Hepatocyte (in vitro differentiated cells): ENCODE results near the gene RGS6. TPM values are rescaled to one million over a fixed set of nuclear protein-coding genes. Genes with fewer than 3 reads are reported as not detected.

Source experiments
- DNase-seq: peaks from one replicate; pipeline ENCODE4 v3.0.0-alpha.2; 2016; ENCODE audit warnings: low spot score
- H2AFZ ChIP-seq: fragments of 200-600 bp; sonication (generic); 2 replicates; pipeline ENCODE4 v1.6.0; 2016; ENCODE audit warnings: antibody characterized with exemption, mild to moderate bottlenecking
- H3K27ac ChIP-seq: fragments of 200-600 bp; sonication (generic); 2 replicates; pipeline ENCODE4 v1.5.1; 2016; ENCODE audit warnings: mild to moderate bottlenecking
- H3K27me3 ChIP-seq: fragments of 200-600 bp; sonication (generic); 2 replicates; pipeline ENCODE4 v1.6.1; 2016
- H3K36me3 ChIP-seq: fragments of 200-600 bp; sonication (generic); replicated peaks from 2 replicates; pipeline ENCODE4 v1.5.1; 2016; ENCODE audit warnings: low read depth; ENCODE audit not compliant: insufficient read depth
- H3K4me1 ChIP-seq: fragments of 200-600 bp; sonication (generic); 2 replicates; pipeline ENCODE4 v1.5.1; 2016; ENCODE audit warnings: mild to moderate bottlenecking, moderate library complexity; ENCODE audit not compliant: insufficient read depth
- H3K4me2 ChIP-seq: fragments of 200-600 bp; sonication (generic); 2 replicates; pipeline ENCODE4 v1.6.0; 2016
- H3K4me3 ChIP-seq: fragments of 200-600 bp; sonication (generic); 2 replicates; pipeline ENCODE4 v1.5.1; 2016; ENCODE audit warnings: mild to moderate bottlenecking
- H3K79me2 ChIP-seq: fragments of 200-600 bp; sonication (generic); 2 replicates; pipeline ENCODE4 v1.6.0; 2017; ENCODE audit warnings: mild to moderate bottlenecking
- H3K9me2 ChIP-seq: fragments of 200-600 bp; sonication (generic); replicated peaks from 2 replicates; pipeline ENCODE4 v1.6.0; 2017; ENCODE audit warnings: mild to moderate bottlenecking; ENCODE audit not compliant: insufficient read depth
- H3K9me3 ChIP-seq: fragments of 200-600 bp; sonication (generic); 2 replicates; pipeline ENCODE4 v1.5.1; 2016; ENCODE audit warnings: low read depth, mild to moderate bottlenecking
- H4K20me1 ChIP-seq: fragments of 200-600 bp; sonication (generic); 2 replicates; pipeline ENCODE4 v1.6.0; 2016; ENCODE audit warnings: mild to moderate bottlenecking; ENCODE audit not compliant: insufficient read depth, poor library complexity, severe bottlenecking
- CTCF ChIP-seq: fragments of 200-600 bp; sonication (generic); IDR thresholded peaks from 2 replicates; pipeline ENCODE4 v1.5.1; 2016; ENCODE audit warnings: antibody characterized with exemption, mild to moderate bottlenecking; ENCODE audit not compliant: poor library complexity
- EZH2 ChIP-seq: fragments of 200-600 bp; sonication (generic); IDR thresholded peaks from 2 replicates; pipeline ENCODE4 v1.6.1; 2016; ENCODE audit warnings: antibody characterized with exemption, mild to moderate bottlenecking, borderline replicate concordance
- EZH2phosphoT487 ChIP-seq: fragments of 200-600 bp; sonication (generic); IDR thresholded peaks from one replicate; pipeline ENCODE4 v1.6.1; 2018; ENCODE audit warnings: antibody characterized with exemption, mild to moderate bottlenecking, low read depth, moderate library complexity; ENCODE audit not compliant: unreplicated experiment, severe bottlenecking
- WGBS: methylation state at CpG from one replicate; pipeline ENCODE4 v1.1.6; 2016; ENCODE audit warnings: low lambda C conversion rate; ENCODE audit errors: missing lambda C conversion rate; 5-methylcytosine and 5-hydroxymethylcytosine counted together
- polyA plus RNA-seq: library from polyadenylated mRNA; unstranded; fragments of >200 nt; fragmentation: Nextera tagmentation; extraction: Ambion mirVana; gene quantifications from 2 replicates; pipeline ENCODE4 v1.2.1, GENCODE V29; 2016
- total RNA-seq: library from RNA; depleted of rRNA; stranded (reverse); fragments of >200 nt; gene quantifications from 2 replicates; pipeline ENCODE4 v1.2.3, GENCODE V29; 2014

Gene RGS6
- total and polyA plus RNA-seq, 2 experiments from 2014 or later: 0.25 to 0.87 TPM

- H3K9me2 ChIP-seq: no peaks in the 10 kb centered on the region
- no peak overlapping the region for H2AFZ ChIP-seq
- no peaks in the 10 kb centered on the region for H3K4me1 ChIP-seq
- no peak for DNase-seq
- no peak overlapping the region for H3K4me3 ChIP-seq
- no peaks in the 10 kb centered on the region for H3K79me2 ChIP-seq
- no peaks in the 10 kb centered on the region for H4K20me1 ChIP-seq
- no peaks in the 10 kb centered on the region for H3K27me3 ChIP-seq
- no peaks in the 10 kb centered on the region for H3K36me3 ChIP-seq
- H3K27ac ChIP-seq: no peak overlapping the region
- no peaks in the 10 kb centered on the region for H3K9me3 ChIP-seq
- no peak overlapping the region for H3K4me2 ChIP-seq
- TF ChIP-seq EZH2 (no peak), EZH2phosphoT487 (no peak), CTCF (no peak)
- 84% methylated on average over 4 of the region's 4 CpGs for WGBS
Measured at GRCh38 chr14:72518809-72519377, 586.7 kb downstream of the RGS6 start.

- no peaks in the 10 kb centered on the region for H3K36me3 ChIP-seq
- H3K27ac ChIP-seq: no peak overlapping the region
- H3K9me3 ChIP-seq: no peaks in the 10 kb centered on the region
- H3K79me2 ChIP-seq: no peaks in the 10 kb centered on the region
- no peak overlapping the region for H3K4me3 ChIP-seq
- no peaks in the 10 kb centered on the region for H3K9me2 ChIP-seq
- no peaks in the 10 kb centered on the region for H3K27me3 ChIP-seq
- H3K4me1 ChIP-seq: no peaks in the 10 kb centered on the region
- H4K20me1 ChIP-seq: no peaks in the 10 kb centered on the region
- H3K4me2 ChIP-seq: no peak overlapping the region
- no peak for DNase-seq
- whole genome bisulfite sequencing: 91% methylated on average over 4 of the region's 4 CpGs
- no peak overlapping the region for H2AFZ ChIP-seq
- TF ChIP-seq CTCF (no peak), EZH2phosphoT487 (no peak), EZH2 (no peak)
Measured at GRCh38 chr14:72519543-72519942, 587.3 kb downstream of the RGS6 start.

GRCh38 chr14:72521045-72521444, 588.8 kb downstream of the RGS6 start:
- H4K20me1 ChIP-seq: no peaks in the 10 kb centered on the region
- no peak overlapping the region for H3K4me3 ChIP-seq
- no peaks in the 10 kb centered on the region for H3K4me1 ChIP-seq
- no peak overlapping the region for H3K4me2 ChIP-seq
- no peaks in the 10 kb centered on the region for H3K36me3 ChIP-seq
- TF ChIP-seq EZH2 (no peak), EZH2phosphoT487 (no peak), CTCF (no peak)
- 86% methylated on average over 4 of the region's 4 CpGs for WGBS
- H3K79me2 ChIP-seq: no peaks in the 10 kb centered on the region
- no peak overlapping the region for H2AFZ ChIP-seq
- H3K9me2 ChIP-seq: no peaks in the 10 kb centered on the region
- DNase-seq: no peak
- no peaks in the 10 kb centered on the region for H3K27me3 ChIP-seq
- no peaks in the 10 kb centered on the region for H3K9me3 ChIP-seq
- no peak overlapping the region for H3K27ac ChIP-seq
